GM21526 (cell line): ENCODE data around the gene TNFRSF1B.
A peak's percentile ranks its signal among the peaks of the same experiment; 100 is the strongest.

ENCODE experiments used
- ATAC-seq: cut with Tn5 transposase; IDR thresholded peaks from one replicate; pipeline ENCODE4 v1.9.1; 2021; ENCODE audit warnings: moderate library complexity; ENCODE audit not compliant: unreplicated experiment, low FRiP score

Gene TNFRSF1B

GRCh38 chr1:12141163-12141850 lies 25.5 kb upstream of the TNFRSF1B start:
- ATAC-seq, result no peak

GRCh38 chr1:12142141-12142823 lies 24.5 kb upstream of the TNFRSF1B start:
- no peak for ATAC-seq

GRCh38 chr1:12142891-12143630 lies 23.7 kb upstream of the TNFRSF1B start:
- ATAC-seq, result no peak

GRCh38 chr1:12143631-12144155 lies 23.1 kb upstream of the TNFRSF1B start:
- no peak for ATAC-seq

GRCh38 chr1:12144236-12144635 lies 22.6 kb upstream of the TNFRSF1B start:
- ATAC-seq, result no peak

- ATAC-seq, result no peak
Observed at GRCh38 chr1:12144969-12145368, 21.8 kb upstream of the TNFRSF1B start.

GRCh38 chr1:12145616-12146342 lies 21.0 kb upstream of the TNFRSF1B start:
- no peak for ATAC-seq

- ATAC-seq, result no peak
Observed at GRCh38 chr1:12146343-12147112, 20.3 kb upstream of the TNFRSF1B start.

GRCh38 chr1:12147201-12147701 lies 19.5 kb upstream of the TNFRSF1B start:
- no peak for ATAC-seq

- no peak for ATAC-seq
Observed at GRCh38 chr1:12148160-12148957, 18.4 kb upstream of the TNFRSF1B start.

GRCh38 chr1:12148958-12149790 lies 17.6 kb upstream of the TNFRSF1B start:
- no peak for ATAC-seq

GRCh38 chr1:12149791-12150175 lies 17.0 kb upstream of the TNFRSF1B start:
- ATAC-seq, result no peak

- ATAC-seq, result no peak
Observed at GRCh38 chr1:12150456-12151200, 16.2 kb upstream of the TNFRSF1B start.

GRCh38 chr1:12151465-12151864 lies 15.3 kb upstream of the TNFRSF1B start:
- no peak for ATAC-seq

- ATAC-seq, result peak; percentile 66
Observed at GRCh38 chr1:12152113-12152891, 14.5 kb upstream of the TNFRSF1B start.

- ATAC-seq, result no peak
Observed at GRCh38 chr1:12153181-12153785, 13.5 kb upstream of the TNFRSF1B start.
